Measurements from ENCODE around the gene IQGAP2. TPM values are rescaled to one million over a fixed set of nuclear protein-coding genes. Genes with fewer than 3 reads are reported as not detected.

The IQGAP2 gene, protein sequence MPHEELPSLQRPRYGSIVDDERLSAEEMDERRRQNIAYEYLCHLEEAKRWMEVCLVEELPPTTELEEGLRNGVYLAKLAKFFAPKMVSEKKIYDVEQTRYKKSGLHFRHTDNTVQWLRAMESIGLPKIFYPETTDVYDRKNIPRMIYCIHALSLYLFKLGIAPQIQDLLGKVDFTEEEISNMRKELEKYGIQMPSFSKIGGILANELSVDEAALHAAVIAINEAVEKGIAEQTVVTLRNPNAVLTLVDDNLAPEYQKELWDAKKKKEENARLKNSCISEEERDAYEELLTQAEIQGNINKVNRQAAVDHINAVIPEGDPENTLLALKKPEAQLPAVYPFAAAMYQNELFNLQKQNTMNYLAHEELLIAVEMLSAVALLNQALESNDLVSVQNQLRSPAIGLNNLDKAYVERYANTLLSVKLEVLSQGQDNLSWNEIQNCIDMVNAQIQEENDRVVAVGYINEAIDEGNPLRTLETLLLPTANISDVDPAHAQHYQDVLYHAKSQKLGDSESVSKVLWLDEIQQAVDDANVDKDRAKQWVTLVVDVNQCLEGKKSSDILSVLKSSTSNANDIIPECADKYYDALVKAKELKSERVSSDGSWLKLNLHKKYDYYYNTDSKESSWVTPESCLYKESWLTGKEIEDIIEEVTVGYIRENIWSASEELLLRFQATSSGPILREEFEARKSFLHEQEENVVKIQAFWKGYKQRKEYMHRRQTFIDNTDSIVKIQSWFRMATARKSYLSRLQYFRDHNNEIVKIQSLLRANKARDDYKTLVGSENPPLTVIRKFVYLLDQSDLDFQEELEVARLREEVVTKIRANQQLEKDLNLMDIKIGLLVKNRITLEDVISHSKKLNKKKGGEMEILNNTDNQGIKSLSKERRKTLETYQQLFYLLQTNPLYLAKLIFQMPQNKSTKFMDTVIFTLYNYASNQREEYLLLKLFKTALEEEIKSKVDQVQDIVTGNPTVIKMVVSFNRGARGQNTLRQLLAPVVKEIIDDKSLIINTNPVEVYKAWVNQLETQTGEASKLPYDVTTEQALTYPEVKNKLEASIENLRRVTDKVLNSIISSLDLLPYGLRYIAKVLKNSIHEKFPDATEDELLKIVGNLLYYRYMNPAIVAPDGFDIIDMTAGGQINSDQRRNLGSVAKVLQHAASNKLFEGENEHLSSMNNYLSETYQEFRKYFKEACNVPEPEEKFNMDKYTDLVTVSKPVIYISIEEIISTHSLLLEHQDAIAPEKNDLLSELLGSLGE (N-terminal part only)
- total RNA-seq: 12.3 and 15.0 TPM in 2 replicates
- total RNA-seq (2013): 22.8 TPM
- polyA plus RNA-seq: 8.1 and 9.5 TPM in 2 replicates
- 7.6 and 14.5 TPM in 2 replicates for polyA minus RNA-seq

DNA sequence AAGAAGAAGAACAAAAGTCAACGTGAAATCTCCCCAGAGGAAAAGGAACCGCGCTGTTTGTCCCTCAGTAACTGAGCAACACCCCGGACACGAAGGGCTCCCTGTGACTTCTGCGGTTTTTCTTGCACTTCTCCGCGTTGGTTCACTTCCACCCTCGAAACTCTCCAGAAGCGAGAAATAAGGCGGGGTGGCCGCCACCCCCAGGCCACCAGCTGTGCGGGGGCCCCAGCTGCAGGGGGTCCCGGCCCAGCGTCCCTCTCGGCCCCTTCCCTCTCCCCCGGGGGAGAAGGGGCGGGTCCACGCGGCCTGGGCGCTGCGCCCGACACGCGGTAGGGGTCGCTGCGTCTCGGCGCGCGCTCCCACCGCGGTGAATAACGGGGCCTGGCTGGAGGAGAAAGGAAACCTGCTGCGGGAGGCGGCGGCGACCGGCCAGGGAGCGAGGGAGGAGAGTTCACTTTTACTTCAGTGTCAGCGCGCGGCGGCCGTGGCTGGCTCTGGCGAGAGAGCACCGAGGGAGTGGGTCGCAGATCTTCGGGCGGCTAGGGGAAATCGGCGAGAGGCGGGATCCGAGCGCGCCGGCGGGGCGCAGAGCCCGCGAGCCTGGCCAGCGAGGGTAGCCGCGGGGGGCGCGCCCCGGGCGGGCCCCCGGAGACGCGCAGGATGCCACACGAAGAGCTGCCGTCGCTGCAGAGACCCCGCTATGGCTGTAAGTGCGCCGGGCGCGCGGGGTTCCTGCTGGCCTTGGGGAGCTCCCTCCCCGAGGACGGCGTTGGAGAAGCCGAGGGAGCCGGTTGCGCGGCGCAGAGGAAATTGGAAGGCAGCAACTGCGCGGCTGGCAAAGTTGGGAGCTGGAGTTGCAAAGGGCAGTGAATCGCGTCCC, at the start of gene IQGAP2:
Gene IQGAP2, plus strand, starts transcription at position 400 of the 880 bp plus-strand sequence. Its CDS starts 261 bp downstream, at position 661.
- Histone ChIP-seq H3K4me2 (replicated peaks; ENCODE audit: low read depth, low read length, poor library complexity, severe bottlenecking) (peak within 1 kb of the TSS; percentile 95), H3K4me1 (ENCODE audit: control insufficient read depth in 2 of 2, insufficient read depth in 2 of 2, low read length in 2 of 2) (peaks cover 23 to 45% of the 10 kb centered on the region in 2 donors), H2AFZ (ENCODE audit: insufficient read depth, low read depth, low read length, poor library complexity, severe bottlenecking) (peak within 1 kb of the TSS; percentile 73), H3K27me3 (replicated peaks in 1 of 4; ENCODE audit: control extremely low read depth in 1 of 4, control insufficient read depth in 3 of 4, insufficient read depth in 4 of 4, low read length in 3 of 4) (peaks cover 0 to 4% (median 0%) of the 10 kb centered on the region in 4 experiments), H3K9ac (ENCODE audit: low read length) (peak within 1 kb of the TSS; percentile 79), H4K20me1 (ENCODE audit: control insufficient read depth, insufficient read depth, low read length, poor library complexity, severe bottlenecking) (no peaks in the 10 kb centered on the region), H3K79me2 (ENCODE audit: control insufficient read depth, insufficient read depth, low read length) (peaks cover 5% of the 10 kb centered on the region), H3K27ac (ENCODE audit: low read length in 2 of 2) (peak within 1 kb of the TSS; percentile 95 to 96), H3K9me3 (ENCODE audit: control extremely low read depth in 1 of 3, control insufficient read depth in 2 of 3, insufficient read depth in 1 of 3, low read length in 2 of 3) (peaks cover 0 to under 1% (median 0%) of the 10 kb centered on the region in 3 donors), H3K36me3 (replicated peaks in 1 of 2; ENCODE audit: control extremely low read depth in 1 of 2, control insufficient read depth in 1 of 2, extremely low read depth in 1 of 2, insufficient read depth in 2 of 2, low read length in 1 of 2) (no peaks in the 10 kb centered on the region), H3K4me3 (ENCODE audit: control extremely low read depth in 1 of 5, extremely low read depth in 1 of 5, insufficient read depth in 1 of 5, low read depth in 2 of 5, low read length in 4 of 5) (peak within 1 kb of the TSS; percentile 61 to 78 (median 70))
- POLR2A ChIA-PET: interaction anchor here (0.7 to 1.4 kb wide), 7 partner anchors 24 to 181 kb away, joined by 3 to 7 read pairs (median 4); no protein-coding TSS in a partner anchor
- under 1% methylated on average over 89 of the region's 92 CpGs for WGBS (ENCODE audit: insufficient coverage)
- peaks cover 49% of the 10 kb centered on the region for H3K4me1 Mint-ChIP-seq
- TF ChIP-seq EZH2 (IDR thresholded peaks at IDR 0.05; ENCODE audit: borderline replicate concordance, insufficient read depth, low read depth, low read length, poor library complexity, severe bottlenecking): no peak
- TF ChIP-seq, protein P1, sequence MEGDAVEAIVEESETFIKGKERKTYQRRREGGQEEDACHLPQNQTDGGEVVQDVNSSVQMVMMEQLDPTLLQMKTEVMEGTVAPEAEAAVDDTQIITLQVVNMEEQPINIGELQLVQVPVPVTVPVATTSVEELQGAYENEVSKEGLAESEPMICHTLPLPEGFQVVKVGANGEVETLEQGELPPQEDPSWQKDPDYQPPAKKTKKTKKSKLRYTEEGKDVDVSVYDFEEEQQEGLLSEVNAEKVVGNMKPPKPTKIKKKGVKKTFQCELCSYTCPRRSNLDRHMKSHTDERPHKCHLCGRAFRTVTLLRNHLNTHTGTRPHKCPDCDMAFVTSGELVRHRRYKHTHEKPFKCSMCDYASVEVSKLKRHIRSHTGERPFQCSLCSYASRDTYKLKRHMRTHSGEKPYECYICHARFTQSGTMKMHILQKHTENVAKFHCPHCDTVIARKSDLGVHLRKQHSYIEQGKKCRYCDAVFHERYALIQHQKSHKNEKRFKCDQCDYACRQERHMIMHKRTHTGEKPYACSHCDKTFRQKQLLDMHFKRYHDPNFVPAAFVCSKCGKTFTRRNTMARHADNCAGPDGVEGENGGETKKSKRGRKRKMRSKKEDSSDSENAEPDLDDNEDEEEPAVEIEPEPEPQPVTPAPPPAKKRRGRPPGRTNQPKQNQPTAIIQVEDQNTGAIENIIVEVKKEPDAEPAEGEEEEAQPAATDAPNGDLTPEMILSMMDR (IDR thresholded peaks at IDR 0.05): peak; percentile 79
- CTCF ChIA-PET: interaction anchor here (0.9 to 5.3 kb wide), 10 partner anchors 15 to 371 kb away, joined by 3 to 43 read pairs (median 4); no protein-coding TSS in a partner anchor
- intact Hi-C loops (cut with micrococcal nuclease): loop anchor here (1.0 to 10.0 kb wide), 8 partner anchors 52 to 1066 kb away; partner anchors contain the start of genes AGGF1, CERT1, HMGCR and POC5
- H3K27me3 Mint-ChIP-seq: peaks cover 5% of the 10 kb centered on the region
- ATAC-seq (ENCODE audit: low read depth) (peak; percentile 75), DNase-seq (peak; percentile 94)
- H3K4me3 Mint-ChIP-seq: peak within 1 kb of the TSS; percentile 97
- H3K27ac Mint-ChIP-seq: peak within 1 kb of the TSS; percentile 95
- no peaks in the 10 kb centered on the region for H3K9me3 Mint-ChIP-seq (ENCODE audit: insufficient read depth)
